ENCODE data around the gene CHPF. TPM values are rescaled to one million over a fixed set of nuclear protein-coding genes. Genes with fewer than 3 reads are reported as not detected.

CHPF gene
- total and polyA plus RNA-seq, 10 of the 15 experiments (the other 5 are each of a cell fraction or from before 2014, with no cell fraction given) = 0.09 to 17.4 (median 8.3) TPM; not detected in 1

DNA sequence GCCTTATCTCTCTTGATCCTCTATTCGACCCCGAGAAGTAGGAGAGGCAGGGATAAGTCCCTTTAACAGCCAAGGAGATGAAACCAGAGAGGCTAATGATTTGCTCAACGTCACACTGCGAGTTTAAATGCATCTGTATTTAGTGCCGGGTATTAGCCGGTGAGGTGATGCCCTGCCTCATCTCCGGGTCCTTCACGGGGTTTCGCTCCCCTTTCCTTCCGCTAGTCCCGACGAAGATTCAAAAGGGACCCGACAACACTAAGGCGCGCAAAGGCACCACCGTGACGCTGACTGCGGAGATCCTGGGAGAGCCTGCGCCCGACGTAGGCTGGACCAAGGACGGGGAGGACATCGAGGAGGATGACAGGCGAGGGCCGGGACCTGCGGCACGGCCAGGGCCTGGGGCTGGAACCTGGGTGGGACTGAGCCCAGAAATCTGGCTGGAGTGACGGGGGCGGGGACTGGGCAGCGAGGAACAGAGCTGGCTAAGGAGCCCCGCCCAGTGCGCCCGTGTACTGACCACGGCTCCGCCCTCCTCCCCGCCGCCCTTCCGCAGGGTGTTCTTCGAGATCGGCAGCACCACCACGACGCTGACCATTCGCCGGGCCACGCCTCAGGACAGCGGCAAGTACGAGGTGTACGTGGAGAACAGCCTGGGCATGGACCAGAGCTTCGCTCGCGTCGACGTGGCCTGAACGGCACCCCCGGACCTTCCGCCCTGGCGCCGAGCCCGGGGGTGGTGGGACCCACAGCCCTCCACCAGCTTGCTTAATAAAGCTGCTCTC lies 45.9 kb downstream of the CHPF start (continued):
- TF ChIP-seq, protein P1, sequence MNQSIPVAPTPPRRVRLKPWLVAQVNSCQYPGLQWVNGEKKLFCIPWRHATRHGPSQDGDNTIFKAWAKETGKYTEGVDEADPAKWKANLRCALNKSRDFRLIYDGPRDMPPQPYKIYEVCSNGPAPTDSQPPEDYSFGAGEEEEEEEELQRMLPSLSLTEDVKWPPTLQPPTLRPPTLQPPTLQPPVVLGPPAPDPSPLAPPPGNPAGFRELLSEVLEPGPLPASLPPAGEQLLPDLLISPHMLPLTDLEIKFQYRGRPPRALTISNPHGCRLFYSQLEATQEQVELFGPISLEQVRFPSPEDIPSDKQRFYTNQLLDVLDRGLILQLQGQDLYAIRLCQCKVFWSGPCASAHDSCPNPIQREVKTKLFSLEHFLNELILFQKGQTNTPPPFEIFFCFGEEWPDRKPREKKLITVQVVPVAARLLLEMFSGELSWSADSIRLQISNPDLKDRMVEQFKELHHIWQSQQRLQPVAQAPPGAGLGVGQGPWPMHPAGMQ (IDR thresholded peaks at IDR 0.05; ENCODE audit: borderline replicate concordance) = no peak
- TF ChIP-seq ZZZ3 (IDR thresholded peaks at IDR 0.05; ENCODE audit: control insufficient read depth, insufficient read length, low read depth) (no peak), NR2F1 (conservative IDR thresholded peaks at IDR 0.05) (peak; percentile 40; the same call in 1 of the 2 replicates), HDAC6 (IDR thresholded peaks at IDR 0.05; ENCODE audit: unreplicated experiment) (no peak), KAT2A (conservative IDR thresholded peaks at IDR 0.05; ENCODE audit: control insufficient read depth, low read depth, low read length) (no peak), ZNF274 (IDR thresholded peaks at IDR 0.05; ENCODE audit: insufficient read depth, insufficient read length) (no peak), WRNIP1 (IDR thresholded peaks at IDR 0.05; ENCODE audit: borderline replicate concordance, low read depth, low read length) (no peak), ZBED1 (IDR thresholded peaks at IDR 0.05; ENCODE audit: borderline replicate concordance) (no peak), SMAD1 (IDR thresholded peaks at IDR 0.05; ENCODE audit: low read depth, partially characterized antibody) (no peak), NR2C1 (IDR thresholded peaks at IDR 0.05) (no peak), HDAC2 (IDR thresholded peaks at IDR 0.05) (no peak), YBX1 (IDR thresholded peaks at IDR 0.05) (no peak), FOXK2 (IDR thresholded peaks at IDR 0.05) (no peak), ASH2L (IDR thresholded peaks at IDR 0.05; ENCODE audit: borderline replicate concordance, low read depth) (no peak), RFX5 (IDR thresholded peaks at IDR 0.05; ENCODE audit: low read depth, low read length) (no peak), TCF7 (IDR thresholded peaks at IDR 0.05; ENCODE audit: borderline replicate concordance) (no peak), EZH2 (IDR thresholded peaks at IDR 0.05; ENCODE audit: borderline replicate concordance, control insufficient read depth, low read depth, low read length) (peak; percentile 53; the same call in 1 of the 2 replicates), SUPT20H (IDR thresholded peaks at IDR 0.05; ENCODE audit: borderline replicate concordance, control insufficient read depth, low read depth, low read length) (no peak), NBN (IDR thresholded peaks at IDR 0.05) (no peak)
- TF ChIP-seq, protein P2, sequence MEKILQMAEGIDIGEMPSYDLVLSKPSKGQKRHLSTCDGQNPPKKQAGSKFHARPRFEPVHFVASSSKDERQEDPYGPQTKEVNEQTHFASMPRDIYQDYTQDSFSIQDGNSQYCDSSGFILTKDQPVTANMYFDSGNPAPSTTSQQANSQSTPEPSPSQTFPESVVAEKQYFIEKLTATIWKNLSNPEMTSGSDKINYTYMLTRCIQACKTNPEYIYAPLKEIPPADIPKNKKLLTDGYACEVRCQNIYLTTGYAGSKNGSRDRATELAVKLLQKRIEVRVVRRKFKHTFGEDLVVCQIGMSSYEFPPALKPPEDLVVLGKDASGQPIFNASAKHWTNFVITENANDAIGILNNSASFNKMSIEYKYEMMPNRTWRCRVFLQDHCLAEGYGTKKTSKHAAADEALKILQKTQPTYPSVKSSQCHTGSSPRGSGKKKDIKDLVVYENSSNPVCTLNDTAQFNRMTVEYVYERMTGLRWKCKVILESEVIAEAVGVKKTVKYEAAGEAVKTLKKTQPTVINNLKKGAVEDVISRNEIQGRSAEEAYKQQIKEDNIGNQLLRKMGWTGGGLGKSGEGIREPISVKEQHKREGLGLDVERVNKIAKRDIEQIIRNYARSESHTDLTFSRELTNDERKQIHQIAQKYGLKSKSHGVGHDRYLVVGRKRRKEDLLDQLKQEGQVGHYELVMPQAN (conservative IDR thresholded peaks at IDR 0.05) = no peak
- TF ChIP-seq, protein P3, sequence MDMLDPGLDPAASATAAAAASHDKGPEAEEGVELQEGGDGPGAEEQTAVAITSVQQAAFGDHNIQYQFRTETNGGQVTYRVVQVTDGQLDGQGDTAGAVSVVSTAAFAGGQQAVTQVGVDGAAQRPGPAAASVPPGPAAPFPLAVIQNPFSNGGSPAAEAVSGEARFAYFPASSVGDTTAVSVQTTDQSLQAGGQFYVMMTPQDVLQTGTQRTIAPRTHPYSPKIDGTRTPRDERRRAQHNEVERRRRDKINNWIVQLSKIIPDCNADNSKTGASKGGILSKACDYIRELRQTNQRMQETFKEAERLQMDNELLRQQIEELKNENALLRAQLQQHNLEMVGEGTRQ (IDR thresholded peaks at IDR 0.05; ENCODE audit: borderline replicate concordance, low read depth, low read length) = no peak
- TF ChIP-seq, protein P4, sequence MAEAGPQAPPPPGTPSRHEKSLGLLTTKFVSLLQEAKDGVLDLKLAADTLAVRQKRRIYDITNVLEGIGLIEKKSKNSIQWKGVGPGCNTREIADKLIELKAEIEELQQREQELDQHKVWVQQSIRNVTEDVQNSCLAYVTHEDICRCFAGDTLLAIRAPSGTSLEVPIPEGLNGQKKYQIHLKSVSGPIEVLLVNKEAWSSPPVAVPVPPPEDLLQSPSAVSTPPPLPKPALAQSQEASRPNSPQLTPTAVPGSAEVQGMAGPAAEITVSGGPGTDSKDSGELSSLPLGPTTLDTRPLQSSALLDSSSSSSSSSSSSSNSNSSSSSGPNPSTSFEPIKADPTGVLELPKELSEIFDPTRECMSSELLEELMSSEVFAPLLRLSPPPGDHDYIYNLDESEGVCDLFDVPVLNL (IDR thresholded peaks at IDR 0.05; ENCODE audit: low read depth, low read length) = no peak
- TF ChIP-seq, protein P5, sequence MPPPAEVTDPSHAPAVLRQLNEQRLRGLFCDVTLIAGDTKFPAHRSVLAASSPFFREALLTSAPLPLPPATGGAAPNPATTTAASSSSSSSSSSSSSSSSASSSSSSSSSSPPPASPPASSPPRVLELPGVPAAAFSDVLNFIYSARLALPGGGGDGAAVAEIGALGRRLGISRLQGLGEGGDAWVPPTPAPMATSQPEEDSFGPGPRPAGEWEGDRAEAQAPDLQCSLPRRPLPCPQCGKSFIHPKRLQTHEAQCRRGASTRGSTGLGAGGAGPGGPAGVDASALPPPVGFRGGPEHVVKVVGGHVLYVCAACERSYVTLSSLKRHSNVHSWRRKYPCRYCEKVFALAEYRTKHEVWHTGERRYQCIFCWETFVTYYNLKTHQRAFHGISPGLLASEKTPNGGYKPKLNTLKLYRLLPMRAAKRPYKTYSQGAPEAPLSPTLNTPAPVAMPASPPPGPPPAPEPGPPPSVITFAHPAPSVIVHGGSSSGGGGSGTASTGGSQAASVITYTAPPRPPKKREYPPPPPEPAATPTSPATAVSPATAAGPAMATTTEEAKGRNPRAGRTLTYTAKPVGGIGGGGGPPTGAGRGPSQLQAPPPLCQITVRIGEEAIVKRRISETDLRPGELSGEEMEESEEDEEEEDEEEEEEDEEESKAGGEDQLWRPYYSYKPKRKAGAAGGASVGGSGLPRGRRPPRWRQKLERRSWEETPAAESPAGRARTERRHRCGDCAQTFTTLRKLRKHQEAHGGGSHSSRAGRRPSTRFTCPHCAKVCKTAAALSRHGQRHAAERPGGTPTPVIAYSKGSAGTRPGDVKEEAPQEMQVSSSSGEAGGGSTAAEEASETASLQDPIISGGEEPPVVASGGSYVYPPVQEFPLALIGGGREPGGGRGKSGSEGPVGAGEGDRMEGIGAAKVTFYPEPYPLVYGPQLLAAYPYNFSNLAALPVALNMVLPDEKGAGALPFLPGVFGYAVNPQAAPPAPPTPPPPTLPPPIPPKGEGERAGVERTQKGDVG (CRISPR knock-in tag; IDR thresholded peaks at IDR 0.05) = no peak

Measured in GM12878 (cell line).